ENCODE data around the gene RPN2.

DNA sequence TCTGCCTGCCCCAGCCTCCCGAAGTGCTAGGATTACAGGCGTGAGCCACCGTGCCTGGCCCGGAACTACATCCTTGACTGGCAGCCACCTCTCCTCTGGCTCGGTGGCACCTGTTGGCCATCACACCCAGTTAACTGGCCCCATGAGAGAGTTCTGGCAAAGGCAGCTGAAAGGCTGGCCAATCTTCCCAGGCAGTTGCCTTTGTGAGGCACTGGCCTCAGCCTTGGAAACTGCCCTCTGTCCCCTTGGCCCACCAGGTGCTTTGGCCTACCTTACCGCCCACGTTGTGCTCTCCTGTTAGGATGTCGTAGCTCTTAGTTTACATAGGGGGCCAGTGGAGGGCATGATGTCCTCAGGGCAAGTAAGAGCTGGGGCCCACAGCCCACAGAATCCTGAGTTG lies 100.7 kb downstream of the RPN2 start:
- TF ChIP-seq, protein P1, sequence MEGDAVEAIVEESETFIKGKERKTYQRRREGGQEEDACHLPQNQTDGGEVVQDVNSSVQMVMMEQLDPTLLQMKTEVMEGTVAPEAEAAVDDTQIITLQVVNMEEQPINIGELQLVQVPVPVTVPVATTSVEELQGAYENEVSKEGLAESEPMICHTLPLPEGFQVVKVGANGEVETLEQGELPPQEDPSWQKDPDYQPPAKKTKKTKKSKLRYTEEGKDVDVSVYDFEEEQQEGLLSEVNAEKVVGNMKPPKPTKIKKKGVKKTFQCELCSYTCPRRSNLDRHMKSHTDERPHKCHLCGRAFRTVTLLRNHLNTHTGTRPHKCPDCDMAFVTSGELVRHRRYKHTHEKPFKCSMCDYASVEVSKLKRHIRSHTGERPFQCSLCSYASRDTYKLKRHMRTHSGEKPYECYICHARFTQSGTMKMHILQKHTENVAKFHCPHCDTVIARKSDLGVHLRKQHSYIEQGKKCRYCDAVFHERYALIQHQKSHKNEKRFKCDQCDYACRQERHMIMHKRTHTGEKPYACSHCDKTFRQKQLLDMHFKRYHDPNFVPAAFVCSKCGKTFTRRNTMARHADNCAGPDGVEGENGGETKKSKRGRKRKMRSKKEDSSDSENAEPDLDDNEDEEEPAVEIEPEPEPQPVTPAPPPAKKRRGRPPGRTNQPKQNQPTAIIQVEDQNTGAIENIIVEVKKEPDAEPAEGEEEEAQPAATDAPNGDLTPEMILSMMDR (conservative IDR thresholded peaks at IDR 0.05; ENCODE audit: low read length): no peak
- no peak for TF ChIP-seq EZH2phosphoT487 (IDR thresholded peaks at IDR 0.05; ENCODE audit: borderline replicate concordance, low read depth, low read length)
